ENCODE measurements around the gene NR2C2AP.

NR2C2AP gene

DNA sequence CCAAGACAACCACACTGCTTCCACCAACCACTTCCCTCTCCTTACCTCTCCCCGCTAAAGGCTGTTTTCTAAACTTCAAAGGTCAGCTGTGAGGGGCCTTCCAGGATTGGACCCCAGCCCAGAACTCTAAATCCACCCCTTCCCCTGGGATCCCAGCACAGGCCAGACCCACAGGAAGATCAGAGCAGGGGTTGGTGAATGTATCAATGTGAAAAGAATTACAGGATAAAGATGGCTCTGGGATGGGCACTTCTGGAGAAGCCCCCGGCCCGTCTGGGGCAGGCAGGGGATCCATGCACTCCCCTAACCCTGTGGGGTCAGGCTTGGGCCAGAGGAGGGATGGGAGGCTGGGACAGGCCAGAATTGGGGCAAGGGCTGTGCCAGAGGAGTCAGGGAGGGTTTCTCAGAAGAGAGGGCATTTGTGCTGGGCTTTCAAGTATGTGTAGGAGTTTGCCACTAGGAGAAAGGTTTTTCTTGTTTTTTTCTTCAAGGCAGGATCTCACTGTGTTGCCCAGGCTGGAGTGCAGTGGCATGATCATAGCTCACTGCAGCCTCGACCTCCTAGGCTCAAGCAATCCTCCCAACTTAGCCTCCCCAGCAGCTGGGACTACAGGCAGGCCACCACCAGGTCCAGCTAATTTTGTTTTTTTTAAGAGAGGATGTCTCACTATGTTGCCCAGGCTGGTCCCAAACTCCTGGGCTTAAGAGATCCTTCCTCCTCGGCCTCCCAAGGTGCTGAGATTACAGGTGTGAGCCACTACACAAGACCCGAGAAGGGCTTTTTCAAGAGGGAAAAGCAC lies 32.1 kb downstream of the NR2C2AP start:
- no peak overlapping the region for H3K4me3 ChIP-seq (ENCODE audit: low read length)
- no peak for DNase-seq (ENCODE audit: low read depth)
- TF ChIP-seq, protein P1, sequence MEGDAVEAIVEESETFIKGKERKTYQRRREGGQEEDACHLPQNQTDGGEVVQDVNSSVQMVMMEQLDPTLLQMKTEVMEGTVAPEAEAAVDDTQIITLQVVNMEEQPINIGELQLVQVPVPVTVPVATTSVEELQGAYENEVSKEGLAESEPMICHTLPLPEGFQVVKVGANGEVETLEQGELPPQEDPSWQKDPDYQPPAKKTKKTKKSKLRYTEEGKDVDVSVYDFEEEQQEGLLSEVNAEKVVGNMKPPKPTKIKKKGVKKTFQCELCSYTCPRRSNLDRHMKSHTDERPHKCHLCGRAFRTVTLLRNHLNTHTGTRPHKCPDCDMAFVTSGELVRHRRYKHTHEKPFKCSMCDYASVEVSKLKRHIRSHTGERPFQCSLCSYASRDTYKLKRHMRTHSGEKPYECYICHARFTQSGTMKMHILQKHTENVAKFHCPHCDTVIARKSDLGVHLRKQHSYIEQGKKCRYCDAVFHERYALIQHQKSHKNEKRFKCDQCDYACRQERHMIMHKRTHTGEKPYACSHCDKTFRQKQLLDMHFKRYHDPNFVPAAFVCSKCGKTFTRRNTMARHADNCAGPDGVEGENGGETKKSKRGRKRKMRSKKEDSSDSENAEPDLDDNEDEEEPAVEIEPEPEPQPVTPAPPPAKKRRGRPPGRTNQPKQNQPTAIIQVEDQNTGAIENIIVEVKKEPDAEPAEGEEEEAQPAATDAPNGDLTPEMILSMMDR (conservative IDR thresholded peaks at IDR 0.05; ENCODE audit: low read depth, low read length), result no peak

DNA sequence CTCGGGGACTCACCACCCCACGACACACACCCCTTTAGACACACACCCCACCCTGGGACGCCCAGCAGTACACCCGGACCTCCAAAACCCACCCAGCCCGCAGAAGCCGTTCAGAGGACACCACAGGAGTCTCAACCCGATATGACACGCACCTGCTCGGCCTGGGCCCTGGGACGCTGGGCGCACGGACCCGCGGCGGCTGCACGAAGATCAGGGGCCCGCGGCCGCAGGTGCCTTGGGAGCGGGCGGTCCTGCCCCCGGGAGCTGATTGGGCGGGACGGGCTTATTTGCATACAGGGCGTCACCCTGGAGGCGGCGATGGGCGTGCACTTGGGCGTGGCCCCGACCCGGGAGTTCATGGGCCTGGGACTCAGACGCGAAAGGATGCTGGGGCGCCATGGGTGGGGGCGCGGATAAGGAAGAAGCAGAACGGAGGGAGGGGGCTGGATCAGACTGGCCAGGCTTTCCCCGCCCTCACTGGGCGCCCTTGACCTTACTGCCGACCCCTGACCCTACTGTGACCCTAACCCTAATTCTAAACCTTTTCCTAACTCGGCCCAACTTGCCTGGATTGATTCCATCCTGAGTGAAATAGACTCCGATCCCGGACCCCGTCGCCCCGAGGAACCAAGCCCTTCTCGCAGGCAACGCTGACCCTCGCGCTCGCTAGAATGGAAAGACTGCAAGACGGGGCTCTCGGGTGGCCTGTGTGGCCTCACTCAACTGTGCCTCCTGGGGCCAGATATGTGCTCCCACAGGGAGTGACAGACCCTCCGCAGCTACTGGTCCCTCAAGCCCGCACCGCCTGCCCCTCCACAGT lies 33.0 kb downstream of the NR2C2AP start, which contains the start of gene MEF2B:
TSS of gene MEF2B (minus strand) at position 211 of the 820 bp plus-strand sequence. CDS start 19,528 bp downstream, outside the sequence.
- peak within 1 kb of the TSS; percentile 25 for H3K4me3 ChIP-seq (ENCODE audit: low read length)
- DNase-seq (ENCODE audit: low read depth), result peak; percentile 26
- TF ChIP-seq, protein P1 (conservative IDR thresholded peaks at IDR 0.05; ENCODE audit: low read depth, low read length), result no peak

DNA sequence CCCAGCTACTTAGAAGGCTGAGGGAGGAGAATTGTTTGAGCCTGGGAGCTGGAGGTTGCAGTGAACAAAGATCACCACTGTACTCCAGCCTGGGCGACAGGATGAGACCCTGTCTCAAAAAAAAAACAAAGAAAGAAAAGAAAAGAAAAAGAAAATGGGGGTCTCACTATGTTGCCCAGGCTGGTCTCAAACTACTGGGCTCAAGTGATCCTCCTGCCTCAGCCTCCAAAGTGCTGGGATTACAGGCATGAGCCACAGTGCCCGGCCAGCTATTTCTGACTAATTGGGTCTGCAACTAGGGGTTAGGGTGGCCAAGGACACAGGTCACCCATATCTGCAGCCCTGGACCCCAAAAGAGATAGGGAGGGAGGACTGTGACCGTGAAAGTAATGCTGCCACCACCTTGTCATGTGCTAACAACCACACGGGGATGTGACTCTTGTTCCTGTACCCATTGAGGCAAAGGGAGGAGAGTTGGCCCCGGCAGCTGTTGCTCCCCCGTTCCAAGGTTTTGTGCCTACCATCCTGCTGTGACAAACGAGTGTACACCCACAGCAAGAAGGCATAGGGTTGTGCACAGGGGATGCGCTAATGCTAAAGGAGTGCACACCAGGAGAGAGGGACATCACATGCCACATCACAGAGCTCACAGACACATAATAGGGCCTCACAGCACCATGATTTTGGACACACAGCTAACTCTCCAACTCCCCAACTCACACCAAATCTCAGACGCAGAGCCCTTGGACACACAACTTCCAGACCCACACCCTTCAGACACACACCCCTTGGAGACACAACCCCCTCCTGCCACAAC lies 33.8 kb downstream of the NR2C2AP start:
- TF ChIP-seq, protein P1 (conservative IDR thresholded peaks at IDR 0.05; ENCODE audit: low read depth, low read length), result no peak
- no peak for DNase-seq (ENCODE audit: low read depth)
- H3K4me3 ChIP-seq (ENCODE audit: low read length), result peak overlapping the region; percentile 25

DNA sequence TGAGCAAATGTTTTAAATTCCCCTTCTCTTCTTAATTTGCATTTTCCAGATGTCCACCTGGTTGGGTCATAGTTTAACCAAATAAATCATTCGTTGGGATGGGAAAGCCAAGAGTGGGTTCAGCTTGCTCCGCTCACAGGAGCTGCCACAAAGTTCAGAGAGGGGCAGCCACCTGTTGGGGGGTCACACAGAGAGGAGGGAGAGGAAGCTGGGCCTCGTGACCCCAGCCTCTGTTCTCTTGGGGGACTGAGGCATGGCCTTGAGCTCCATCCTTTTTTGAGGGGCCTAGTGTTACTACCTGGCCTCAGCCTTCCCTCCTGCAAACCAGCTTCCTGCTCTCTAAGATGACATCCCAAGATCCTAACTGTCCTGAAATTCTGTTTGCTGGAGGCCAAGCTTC lies 35.6 kb downstream of the NR2C2AP start:
- DNase-seq (ENCODE audit: low read depth), result no peak
- H3K4me3 ChIP-seq (ENCODE audit: low read length), result no peak overlapping the region
- TF ChIP-seq, protein P1 (conservative IDR thresholded peaks at IDR 0.05; ENCODE audit: low read depth, low read length), result no peak

DNA sequence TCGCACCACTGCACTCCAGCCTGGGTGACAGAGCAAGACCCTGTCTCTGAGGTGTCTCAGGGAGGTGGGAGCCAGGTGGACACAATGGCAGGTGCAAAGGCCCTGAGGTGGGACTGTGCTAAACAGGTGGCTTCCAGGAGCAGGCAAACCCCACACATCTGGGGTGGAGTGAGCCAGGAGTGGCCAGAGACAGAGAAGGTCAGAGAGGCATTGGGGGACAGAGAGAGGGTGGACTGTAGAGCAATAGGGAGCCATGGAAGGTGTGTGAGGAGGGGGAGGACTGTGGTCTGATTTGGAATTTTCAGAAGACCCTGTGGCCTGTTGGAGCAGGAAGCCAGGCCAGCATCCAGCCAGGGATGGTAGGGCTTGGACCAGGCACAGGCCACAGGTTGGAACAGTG lies 37.8 kb downstream of the NR2C2AP start:
- TF ChIP-seq, protein P1 (conservative IDR thresholded peaks at IDR 0.05; ENCODE audit: low read depth, low read length), result no peak
- H3K4me3 ChIP-seq (ENCODE audit: low read length), result no peak overlapping the region
- DNase-seq (ENCODE audit: low read depth), result no peak

DNA sequence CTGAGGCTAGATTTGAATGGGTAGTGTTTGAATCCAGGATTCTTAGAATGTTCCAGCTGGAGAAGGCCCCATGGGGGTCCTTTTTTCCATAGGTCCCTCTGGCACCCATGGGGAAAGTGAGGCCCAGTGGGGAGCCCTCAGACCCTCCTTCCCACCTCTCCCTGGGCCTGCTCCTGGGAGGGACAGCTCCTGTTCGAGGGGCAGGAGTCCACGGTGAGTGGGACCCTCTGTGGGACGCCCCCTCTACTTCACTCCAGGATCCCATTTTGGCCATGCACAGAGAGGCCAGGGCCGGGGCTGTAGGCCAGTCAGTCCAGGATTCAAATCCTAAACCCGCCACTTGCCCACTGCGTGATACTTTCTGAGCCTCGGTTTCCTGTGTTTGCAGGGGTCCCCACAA lies 40.7 kb downstream of the NR2C2AP start:
- H3K4me3 ChIP-seq (ENCODE audit: low read length), result no peak overlapping the region
- TF ChIP-seq, protein P1 (conservative IDR thresholded peaks at IDR 0.05; ENCODE audit: low read depth, low read length), result no peak
- DNase-seq (ENCODE audit: low read depth), result no peak

All from retinal pigment epithelial cell (primary cell).